ENCODE data around the gene AGPAT2.

DNA sequence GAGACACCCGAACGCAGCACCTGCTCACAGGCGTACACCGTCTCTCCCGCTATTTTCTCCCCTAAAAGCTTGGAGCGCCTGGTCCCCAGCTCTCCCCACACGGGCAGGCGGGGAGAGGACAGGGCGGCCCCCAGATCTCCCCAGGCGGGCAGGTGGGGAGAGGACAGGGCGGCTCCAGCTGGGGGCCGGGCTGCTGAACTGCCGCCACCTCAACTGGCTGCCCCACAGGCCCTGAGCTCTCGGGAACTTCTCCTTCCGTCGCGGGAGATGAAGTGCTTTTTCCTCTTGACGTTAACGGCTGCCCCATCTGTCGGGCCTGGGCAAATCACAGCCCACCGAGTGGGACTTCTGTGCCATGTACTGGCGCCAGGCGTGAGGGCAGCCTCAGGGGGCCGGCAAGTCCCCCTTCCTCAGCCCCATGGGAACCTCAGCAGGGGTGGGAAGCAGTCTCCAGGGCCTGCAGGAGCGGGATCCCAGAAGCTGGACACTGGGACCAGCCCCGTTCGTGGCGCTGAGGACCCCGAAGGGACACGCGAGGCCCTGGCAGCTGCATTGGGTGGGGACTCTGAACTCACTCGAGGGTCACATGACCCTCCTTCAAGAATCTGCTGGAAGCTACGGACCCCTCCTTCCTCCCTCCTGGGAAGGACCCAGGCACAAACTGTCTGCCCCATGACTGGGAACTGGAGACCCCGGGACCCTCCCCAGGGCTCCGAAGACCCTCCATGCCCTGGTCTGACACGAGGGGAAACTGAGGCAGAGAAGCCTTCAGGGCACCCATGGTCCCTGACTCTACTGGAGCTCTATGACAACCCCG, 30.3 kb downstream of the AGPAT2 start:
- no peak for TF ChIP-seq CTCF (conservative IDR thresholded peaks at IDR 0.05 in 1 of 2, IDR thresholded peaks at IDR 0.05 in 1 of 2; ENCODE audit: low read depth in 1 of 2, low read length in 2 of 2)
- TF ChIP-seq EZH2 (IDR thresholded peaks at IDR 0.05; ENCODE audit: low read length, missing control alignments), result no peak

Measured in fibroblast of lung (primary cell).